Measurements from ENCODE around the gene WDR1. TPM values are rescaled to one million over a fixed set of nuclear protein-coding genes. Genes with fewer than 3 reads are reported as not detected.

WDR1 gene
- total and polyA plus RNA-seq, 11 donors = 76.1 to 299 (median 185) TPM

DNA sequence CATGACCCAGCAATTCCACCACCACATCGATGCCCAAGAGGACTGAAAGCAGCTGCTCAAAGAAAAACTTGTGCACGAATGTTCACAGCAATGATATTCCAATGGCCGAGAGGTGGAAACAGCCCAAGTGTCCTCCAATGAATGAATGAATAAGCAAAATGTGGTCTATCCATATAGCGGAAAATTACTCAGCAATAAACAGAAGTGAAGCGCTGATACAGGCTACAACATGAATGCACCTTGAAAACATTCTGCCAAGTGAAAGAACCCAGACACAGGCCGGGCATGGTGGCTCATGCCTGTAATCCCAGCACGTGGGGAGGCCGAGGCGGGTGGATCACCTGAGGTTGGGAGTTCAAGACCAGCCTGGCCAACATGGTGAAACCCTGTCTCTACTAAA, 90.1 kb downstream of the WDR1 start:
- no peak for ATAC-seq
- Histone ChIP-seq H3K27ac (no peak overlapping the region), H3K4me3 (no peak overlapping the region), H3K4me1 (peaks cover 10 to 53% (median 33%) of the 10 kb centered on the region in 12 donors), H3K9me3 (no peaks in the 10 kb centered on the region), H3K27me3 (no peaks in the 10 kb centered on the region), H3K36me3 (no peaks in the 10 kb centered on the region)
- intact Hi-C loops (cut with DNase I) = loop anchor here in 2 of 10 donors (10.0 kb wide), 1 partner anchor 88 kb away; the partner anchor contains the start of gene WDR1 (in 2 of the 2)
- no peak for TF ChIP-seq POLR2A (IDR thresholded peaks at IDR 0.05)
- TF ChIP-seq, protein P1, sequence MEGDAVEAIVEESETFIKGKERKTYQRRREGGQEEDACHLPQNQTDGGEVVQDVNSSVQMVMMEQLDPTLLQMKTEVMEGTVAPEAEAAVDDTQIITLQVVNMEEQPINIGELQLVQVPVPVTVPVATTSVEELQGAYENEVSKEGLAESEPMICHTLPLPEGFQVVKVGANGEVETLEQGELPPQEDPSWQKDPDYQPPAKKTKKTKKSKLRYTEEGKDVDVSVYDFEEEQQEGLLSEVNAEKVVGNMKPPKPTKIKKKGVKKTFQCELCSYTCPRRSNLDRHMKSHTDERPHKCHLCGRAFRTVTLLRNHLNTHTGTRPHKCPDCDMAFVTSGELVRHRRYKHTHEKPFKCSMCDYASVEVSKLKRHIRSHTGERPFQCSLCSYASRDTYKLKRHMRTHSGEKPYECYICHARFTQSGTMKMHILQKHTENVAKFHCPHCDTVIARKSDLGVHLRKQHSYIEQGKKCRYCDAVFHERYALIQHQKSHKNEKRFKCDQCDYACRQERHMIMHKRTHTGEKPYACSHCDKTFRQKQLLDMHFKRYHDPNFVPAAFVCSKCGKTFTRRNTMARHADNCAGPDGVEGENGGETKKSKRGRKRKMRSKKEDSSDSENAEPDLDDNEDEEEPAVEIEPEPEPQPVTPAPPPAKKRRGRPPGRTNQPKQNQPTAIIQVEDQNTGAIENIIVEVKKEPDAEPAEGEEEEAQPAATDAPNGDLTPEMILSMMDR (IDR thresholded peaks at IDR 0.05) = no peak
- no peak for DNase-seq
- WGBS, 4 donors = 76 to 85% (median 81%) methylated on average over 9 of the region's 9 CpGs

DNA sequence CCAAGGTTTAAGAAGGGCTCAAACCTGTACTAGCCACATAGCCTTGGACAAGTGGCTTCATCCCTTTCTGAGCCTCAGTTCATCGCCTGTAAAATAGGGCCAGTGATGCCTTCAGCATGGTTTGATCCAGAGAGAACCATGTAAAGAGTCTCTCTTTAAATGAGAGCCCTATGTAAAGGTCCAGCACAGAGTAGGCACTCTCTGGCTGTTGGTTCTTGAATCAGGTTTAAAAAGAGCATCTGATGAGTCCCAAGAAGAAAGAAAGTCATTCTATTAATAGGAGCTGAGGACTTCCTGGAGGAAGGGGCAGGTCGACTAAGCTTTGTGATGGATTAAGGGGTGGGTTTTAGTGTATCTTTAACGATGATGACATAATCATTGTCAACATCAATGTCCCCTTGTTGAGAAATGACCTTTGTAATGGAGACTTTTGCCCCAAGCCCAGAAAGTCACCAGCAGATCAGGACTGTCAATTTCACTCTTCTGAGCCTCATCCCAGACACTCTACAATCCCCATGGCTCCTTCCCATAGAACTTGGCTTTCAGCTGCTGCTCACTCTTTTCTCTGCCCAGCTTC, 91.3 kb downstream of the WDR1 start:
- Histone ChIP-seq H3K9me3 (no peaks in the 10 kb centered on the region), H3K36me3 (no peaks in the 10 kb centered on the region), H3K4me3 (no peak overlapping the region), H3K27me3 (no peaks in the 10 kb centered on the region), H3K27ac (peak overlapping the region in 1 of 12 donors; percentile 91), H3K4me1 (peaks cover 5 to 53% (median 29%) of the 10 kb centered on the region in 12 donors)
- 74 to 80% (median 75%) methylated on average over 3 of the region's 3 CpGs for WGBS, 4 donors
- ATAC-seq = no peak
- TF ChIP-seq POLR2A (IDR thresholded peaks at IDR 0.05) = no peak
- TF ChIP-seq, protein P1 (IDR thresholded peaks at IDR 0.05) = no peak
- intact Hi-C loops (cut with DNase I) = loop anchor here in 2 of 10 donors (10.0 kb wide), 1 partner anchor 89 kb away; the partner anchor contains the start of gene WDR1 (in 2 of the 2)
- DNase-seq = no peak

Small RNA genes within 50 kb of the gene (microRNA-seq; reads per million reads assigned to microRNA genes)
- gene MIR3138 = 0 to 0.83 (median 0.65) reads per million in 4 donors

Other genes starting within 250 kb of the WDR1 start
- gene SLC2A9, start 95.3 kb downstream of the WDR1 start, total RNA-seq = 10 to 100 TPM in 1 of 9 donors, 1 to 10 TPM in 8; 1.6 to 15.1 (median 5.9) TPM
- 1 to 10 TPM; 2.1 to 3.1 TPM for gene SLC2A9, start 95.3 kb downstream of the WDR1 start, polyA plus RNA-seq